Transverse colon (tissue), 4 donors: ENCODE measurements around the gene MICB. TPM values are rescaled to one million over a fixed set of nuclear protein-coding genes. Genes with fewer than 3 reads are reported as not detected.
A peak's percentile ranks its signal among the peaks of the same experiment; 100 is the strongest.

ENCODE experiments used
- DNase-seq: peaks from one replicate; pipeline ENCODE4 v3.0.0-alpha.2; 2019
- H3K27ac ChIP-seq, 4 donors: fragments of 200-600 bp; sonication (generic); 2 replicates each; pipeline ENCODE4 v1.5.1; 2016 to 2018; ENCODE audit warnings: inconsistent platforms in 4 of 4
- H3K27me3 ChIP-seq: fragments of 200-600 bp; sonication (generic); 2 replicates; pipeline ENCODE4 v1.5.1; 2017; ENCODE audit warnings: inconsistent platforms
- H3K36me3 ChIP-seq, 4 donors: fragments of 200-600 bp; sonication (generic); 2 replicates each; pipeline ENCODE4 v1.5.1; 2017 to 2019; ENCODE audit warnings: inconsistent platforms in 4 of 4
- H3K4me1 ChIP-seq, 4 donors: fragments of 200-600 bp; sonication (generic); 2 replicates each; pipeline ENCODE4 v1.5.1; 2017 to 2020; ENCODE audit warnings: inconsistent platforms in 4 of 4
- H3K4me3 ChIP-seq, 4 donors: fragments of 200-600 bp; sonication (generic); 1 replicate in 1 of 4; 2 replicates in 3 of 4; pipeline versions ENCODE4 v1.5.1 to v1.6.1; 2017 to 2019; ENCODE audit warnings: inconsistent platforms in 4 of 4
- H3K9me3 ChIP-seq, 2 donors: fragments of 200-600 bp; sonication (generic); 2 replicates each; pipeline ENCODE4 v1.5.1; 2017 to 2019; ENCODE audit warnings: inconsistent platforms in 2 of 2
- EP300 ChIP-seq: sonication (generic); formaldehyde crosslinking; IDR thresholded peaks from one replicate; pipeline ENCODE4 v1.6.1; 2017; ENCODE audit warnings: antibody characterized with exemption, low read depth
- POLR2A ChIP-seq: fragments of 450-650 bp; IDR thresholded peaks from one replicate; pipeline ENCODE4 v1.6.1; 2016; ENCODE audit warnings: antibody characterized with exemption, mild to moderate bottlenecking, moderate library complexity
- POLR2AphosphoS5 ChIP-seq, 3 donors: sonication (generic); formaldehyde crosslinking; IDR thresholded peaks; one replicate each; pipeline ENCODE4 v1.6.1; 2016; ENCODE audit warnings: antibody characterized with exemption in 3 of 3
- WGBS, 2 donors: methylation state at CpG; one replicate each; pipeline ENCODE4 v1.1.5; 2018; ENCODE audit warnings: low coverage in 1 of 2; 5-methylcytosine and 5-hydroxymethylcytosine counted together
- in situ Hi-C, 4 donors: fragments of 200-750 bp; cut with MboI; loops; one replicate each; pipeline versions ENCODE4 v1.15.0 to v1.15.1; 2017; ENCODE audit warnings: low sequenced_read_pairs in 3 of 4, low pct_ligation_motif_present in 1 of 4, low pct_unique_long_range_greater_than_20kb in 1 of 4
- intact Hi-C: fragments of 100-400 bp; cut with DNase I; formaldehyde crosslinking; loops from one replicate; pipeline ENCODE4 v1.15.1; 2023; ENCODE audit warnings: low total_unique reads
- total RNA-seq, 4 donors: library from RNA; depleted of rRNA; stranded (reverse); fragments of >200 nt; gene quantifications; one replicate each; pipeline ENCODE4 v1.1.0, GENCODE V29; 2016
- TF ChIP-seq, protein P1 (sequence below), 5 experiments: fragments of 200-600 bp in 3 of 5; fragments of 450-650 bp in 2 of 5; sonication (generic) in 3 of 5; IDR thresholded peaks; 1 replicate in 2 of 5; 2 replicates in 3 of 5; pipeline ENCODE4 v1.5.1; 2016 to 2017; ENCODE audit warnings: antibody characterized with exemption in 5 of 5, inconsistent platforms in 3 of 5, mild to moderate bottlenecking in 2 of 5, moderate library complexity in 1 of 5

MICB gene
- total RNA-seq, 4 donors from 2014 or later: 1.4 to 9.7 (median 4.0) TPM

DNA sequence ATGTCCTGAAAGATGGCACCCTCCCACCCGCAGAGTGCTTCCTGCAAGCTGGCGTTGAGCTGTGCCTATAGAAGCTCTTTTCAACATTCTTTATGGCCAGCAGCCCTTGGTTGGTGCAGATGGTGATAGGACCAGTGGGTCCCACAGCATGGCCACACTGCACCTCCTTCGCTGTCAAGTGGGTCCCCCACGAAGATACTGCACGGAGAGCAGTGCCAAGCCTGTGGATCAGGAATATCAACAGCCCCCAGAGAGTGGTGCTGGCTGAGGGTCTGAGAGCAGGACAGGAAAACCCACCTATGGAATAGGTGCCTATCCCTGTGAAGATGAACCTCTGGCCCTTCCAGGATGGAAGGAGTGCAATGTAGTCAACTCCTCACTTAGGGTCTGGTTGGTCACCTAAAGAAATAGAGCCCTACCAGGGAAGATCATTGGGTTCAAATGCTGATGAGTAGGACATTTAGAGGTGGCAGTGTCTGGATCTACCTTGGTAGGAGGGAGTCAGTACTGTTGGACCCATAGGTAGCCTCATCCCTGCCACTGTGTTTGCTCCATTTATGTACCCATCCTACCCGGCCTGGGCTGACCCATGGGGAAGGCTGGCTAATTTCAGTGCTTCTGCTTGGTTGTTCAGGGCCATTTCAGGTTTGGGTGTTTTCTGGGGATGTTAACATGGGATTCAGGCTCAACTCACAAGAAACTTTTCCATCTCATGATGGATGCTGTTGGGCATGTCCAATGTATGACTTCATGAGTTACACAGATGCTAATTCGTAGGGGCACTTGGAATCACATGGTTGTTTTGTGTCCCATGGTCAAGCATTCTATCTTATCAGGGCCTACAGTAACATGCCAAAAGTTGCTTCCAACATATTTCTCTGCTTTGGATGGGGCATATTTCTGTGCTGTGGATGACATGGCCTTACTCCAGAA is 33.4 kb upstream of the MICB start:
- no peak for TF ChIP-seq POLR2A
- TF ChIP-seq EP300: no peak
- TF ChIP-seq POLR2AphosphoS5 (IDR thresholded peaks at IDR 0.05): no peak
- TF ChIP-seq, protein P1, sequence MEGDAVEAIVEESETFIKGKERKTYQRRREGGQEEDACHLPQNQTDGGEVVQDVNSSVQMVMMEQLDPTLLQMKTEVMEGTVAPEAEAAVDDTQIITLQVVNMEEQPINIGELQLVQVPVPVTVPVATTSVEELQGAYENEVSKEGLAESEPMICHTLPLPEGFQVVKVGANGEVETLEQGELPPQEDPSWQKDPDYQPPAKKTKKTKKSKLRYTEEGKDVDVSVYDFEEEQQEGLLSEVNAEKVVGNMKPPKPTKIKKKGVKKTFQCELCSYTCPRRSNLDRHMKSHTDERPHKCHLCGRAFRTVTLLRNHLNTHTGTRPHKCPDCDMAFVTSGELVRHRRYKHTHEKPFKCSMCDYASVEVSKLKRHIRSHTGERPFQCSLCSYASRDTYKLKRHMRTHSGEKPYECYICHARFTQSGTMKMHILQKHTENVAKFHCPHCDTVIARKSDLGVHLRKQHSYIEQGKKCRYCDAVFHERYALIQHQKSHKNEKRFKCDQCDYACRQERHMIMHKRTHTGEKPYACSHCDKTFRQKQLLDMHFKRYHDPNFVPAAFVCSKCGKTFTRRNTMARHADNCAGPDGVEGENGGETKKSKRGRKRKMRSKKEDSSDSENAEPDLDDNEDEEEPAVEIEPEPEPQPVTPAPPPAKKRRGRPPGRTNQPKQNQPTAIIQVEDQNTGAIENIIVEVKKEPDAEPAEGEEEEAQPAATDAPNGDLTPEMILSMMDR (IDR thresholded peaks at IDR 0.05): no peak
- H3K36me3 ChIP-seq: no peaks in the 10 kb centered on the region
- 80 to 83% methylated on average over 2 to 6 of the region's 7 CpGs for WGBS, 2 donors
- peak overlapping the region in 3 of 4 donors; percentile 40 to 69 (median 45) for H3K4me3 ChIP-seq
- H3K4me1 ChIP-seq: peaks cover 7 to 23% (median 15%) of the 10 kb centered on the region in 4 donors
- no peaks in the 10 kb centered on the region for H3K9me3 ChIP-seq
- H3K27ac ChIP-seq: no peak overlapping the region
- intact Hi-C loops (no loop called here), in situ Hi-C loops (no loop called here)
- H3K27me3 ChIP-seq: no peaks in the 10 kb centered on the region
- no peak for DNase-seq

DNA sequence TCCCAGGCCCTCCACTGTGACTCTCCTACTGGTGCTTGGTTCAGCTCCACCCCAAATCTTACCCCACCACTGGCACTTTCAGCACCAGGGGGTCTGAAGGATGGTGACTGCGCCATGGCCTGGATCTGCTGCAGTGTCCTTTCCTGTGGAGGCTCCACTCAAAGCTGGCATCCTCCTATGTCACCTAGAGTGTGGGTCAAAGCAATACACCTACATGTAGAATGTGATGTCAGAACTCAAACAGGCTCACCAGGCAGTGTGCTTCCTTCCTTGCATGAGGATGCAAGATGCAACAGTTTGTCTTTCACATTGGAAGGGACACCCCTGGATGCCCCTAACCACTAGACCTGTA is 32.8 kb upstream of the MICB start:
- in situ Hi-C loops: no loop called here
- H3K4me1 ChIP-seq: peaks cover 7 to 23% (median 15%) of the 10 kb centered on the region in 4 donors
- no peaks in the 10 kb centered on the region for H3K36me3 ChIP-seq
- DNase-seq: no peak
- peak overlapping the region in 1 of 4 donors; percentile 69 for H3K4me3 ChIP-seq
- 83% methylated on average over 1 of the region's 1 CpG; no CpG with 5 or more reads in 1 of the 2 donors for WGBS, 2 donors
- H3K27me3 ChIP-seq: no peaks in the 10 kb centered on the region
- no peak overlapping the region for H3K27ac ChIP-seq
- TF ChIP-seq, protein P1 (IDR thresholded peaks at IDR 0.05): no peak
- TF ChIP-seq POLR2A: no peak
- TF ChIP-seq EP300: no peak
- no peak for TF ChIP-seq POLR2AphosphoS5 (IDR thresholded peaks at IDR 0.05)
- intact Hi-C loops: no loop called here
- H3K9me3 ChIP-seq: no peaks in the 10 kb centered on the region

- 88% methylated on average over 5 of the region's 5 CpGs; no CpG with 5 or more reads in 1 of the 2 donors for WGBS, 2 donors
- H3K27me3 ChIP-seq: no peaks in the 10 kb centered on the region
- peaks cover 7 to 23% (median 15%) of the 10 kb centered on the region in 4 donors for H3K4me1 ChIP-seq
- no peak for DNase-seq
- H3K9me3 ChIP-seq: no peaks in the 10 kb centered on the region
- TF ChIP-seq, protein P1 (IDR thresholded peaks at IDR 0.05): no peak
- TF ChIP-seq EP300: no peak
- no peak for TF ChIP-seq POLR2AphosphoS5 (IDR thresholded peaks at IDR 0.05)
- no peak for TF ChIP-seq POLR2A
- no peaks in the 10 kb centered on the region for H3K36me3 ChIP-seq
- in situ Hi-C loops (no loop called here), intact Hi-C loops (no loop called here)
- no peak overlapping the region for H3K4me3 ChIP-seq
- H3K27ac ChIP-seq: no peak overlapping the region
These were observed 32.2 kb upstream of the MICB start for GRCh38 chr6:31465718-31466117.

DNA sequence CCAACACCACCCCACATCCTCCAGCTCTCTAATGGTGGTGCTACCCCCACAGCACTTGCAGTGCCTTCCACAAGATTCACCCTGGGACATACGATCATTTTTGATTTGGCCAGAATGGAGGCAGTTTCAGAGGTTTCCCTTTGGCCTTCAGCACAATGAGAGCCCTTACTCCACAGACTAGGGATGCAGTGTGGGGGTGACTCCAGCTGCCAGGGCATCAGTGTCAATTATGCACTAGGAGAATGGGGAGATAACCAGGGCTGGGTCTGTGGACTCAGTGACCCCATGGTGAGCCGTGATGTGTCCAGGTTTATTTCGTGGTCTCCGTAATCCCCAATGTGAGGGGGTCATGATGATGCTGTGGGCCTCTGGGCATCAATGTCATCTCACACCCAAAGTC is 31.5 kb upstream of the MICB start:
- no peak for DNase-seq
- Histone ChIP-seq H3K9me3 (no peaks in the 10 kb centered on the region), H3K4me3 (no peak overlapping the region), H3K27ac (no peak overlapping the region), H3K36me3 (no peaks in the 10 kb centered on the region), H3K27me3 (no peaks in the 10 kb centered on the region), H3K4me1 (peaks cover 7 to 23% (median 15%) of the 10 kb centered on the region in 4 donors)
- in situ Hi-C loops: no loop called here
- TF ChIP-seq, protein P1 (IDR thresholded peaks at IDR 0.05): no peak
- TF ChIP-seq EP300 (no peak), POLR2A (no peak), POLR2AphosphoS5 (IDR thresholded peaks at IDR 0.05) (no peak)
- 83 to 85% methylated on average over 1 to 4 of the region's 4 CpGs for WGBS, 2 donors
- intact Hi-C loops: no loop called here
